A549 treated with dexamethasone at 1 μM for 4 hours (cell line): ENCODE results near the gene RELN. TPM values are rescaled to one million over a fixed set of nuclear protein-coding genes. Genes with fewer than 3 reads are reported as not detected.

Experiments used
- total RNA-seq: library from RNA; stranded (reverse); fragments of 200-300 nt; extraction: Qiagen RNA extraction; gene quantifications from 5 replicates; pipeline ENCODE4 v1.2.3, GENCODE V29; 2022

RELN gene
- 0.04 to 0.12 TPM (median 0.07 TPM) in 3 of 5 replicates, not detected in the others for total RNA-seq

DNA sequence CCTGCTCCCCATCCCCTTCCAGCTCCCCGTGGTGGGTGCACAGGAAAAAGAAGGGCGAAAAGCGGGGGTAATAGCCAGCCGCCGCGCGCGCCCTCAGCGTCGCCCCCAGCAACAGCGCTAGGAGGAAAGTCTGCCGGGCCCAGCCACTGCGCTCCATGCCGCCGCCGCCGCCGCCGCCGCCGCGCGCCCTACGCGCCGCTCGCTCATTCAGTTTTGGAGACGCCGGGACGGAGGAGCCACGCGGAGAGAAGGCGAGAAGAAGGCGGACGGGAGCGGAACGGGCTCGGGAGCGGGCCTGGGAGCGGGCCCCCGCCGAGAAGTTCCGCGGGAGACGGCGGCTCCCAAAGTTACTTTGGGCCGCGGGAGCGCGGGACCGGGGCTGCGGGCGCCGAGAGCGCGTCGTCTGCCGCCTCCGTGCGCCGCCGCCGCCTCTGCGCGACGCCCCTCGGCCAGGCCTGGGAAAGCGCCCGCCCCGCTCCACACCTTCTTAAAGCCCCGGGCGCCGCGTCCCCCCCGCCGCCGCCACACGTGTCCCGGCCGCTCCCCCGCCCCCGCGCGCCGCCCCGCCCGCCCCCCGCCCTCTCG lies at the start of gene RELN:
Gene RELN (minus strand): TSS at position 459 of the 585 bp plus-strand sequence. CDS start 302 bp downstream, at position 157.

GRCh38 chr7:103446049-103446520 lies 543.4 kb downstream of the RELN start, which contains the start of gene SLC26A5:
SLC26A5 (minus strand) TSS chr7:103446207; CDS start chr7:103421514, 24,693 bp downstream.

Other genes starting within 250 kb of the RELN start
- 21.2 to 34.2 TPM (median 29.8 TPM) in 5 replicates for gene ORC5, start 218.4 kb upstream of the RELN start, total RNA-seq